RWPE1 (cell line): ENCODE data around the gene DNAJB6.

Experiments used
- CTCF ChIA-PET: fragments of 350-600 bp; sonication (Branson Sonifier 250); formaldehyde crosslinking; extraction: SDS; loops from one replicate; lab custom pipeline; 2021; lab: Yijun Ruan, JAX
- POLR2A ChIA-PET: fragments of 400-600 bp; formaldehyde crosslinking; extraction: SDS; loops from one replicate; lab custom pipeline; 2020; ENCODE audit warnings: antibody characterized with exemption; ENCODE audit not compliant: low non-redundant PET; lab: Yijun Ruan, JAX
- DNase-seq: peaks from one replicate; pipeline ENCODE4 v3.0.0; 2012; ENCODE audit warnings: low spot score
- H3K27ac ChIP-seq: fragments of 450-650 bp; 2 replicates; pipeline ENCODE4 v1.5.1; 2017
- CTCF ChIP-seq: fragments of 450-650 bp; conservative IDR thresholded peaks from 2 replicates; pipeline ENCODE4 v1.5.1; 2017; ENCODE audit warnings: low read depth, mild to moderate bottlenecking

The DNAJB6 gene

DNA sequence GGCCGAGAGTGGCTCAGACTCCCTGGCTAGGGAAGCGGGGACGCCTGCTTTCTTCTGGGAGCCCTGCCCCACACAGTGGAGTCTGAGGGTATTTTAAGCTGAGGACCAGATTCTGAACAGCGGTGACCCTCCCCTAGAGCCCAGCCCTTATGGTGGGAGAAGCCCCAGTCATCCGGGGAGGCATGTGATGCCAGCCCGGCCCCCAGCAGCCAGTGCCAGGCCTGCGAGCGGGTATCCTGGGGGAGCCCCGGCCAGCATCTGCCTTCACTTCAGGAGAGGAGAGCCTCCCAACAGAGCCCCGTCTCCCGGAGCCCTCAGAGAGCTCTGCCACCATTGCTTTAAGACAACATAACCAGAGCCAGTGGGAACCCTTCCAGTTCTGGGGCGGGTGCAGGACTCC, 41.5 kb upstream of the DNAJB6 start:
- CTCF ChIA-PET = no interaction called here
- no peak for TF ChIP-seq CTCF

DNA sequence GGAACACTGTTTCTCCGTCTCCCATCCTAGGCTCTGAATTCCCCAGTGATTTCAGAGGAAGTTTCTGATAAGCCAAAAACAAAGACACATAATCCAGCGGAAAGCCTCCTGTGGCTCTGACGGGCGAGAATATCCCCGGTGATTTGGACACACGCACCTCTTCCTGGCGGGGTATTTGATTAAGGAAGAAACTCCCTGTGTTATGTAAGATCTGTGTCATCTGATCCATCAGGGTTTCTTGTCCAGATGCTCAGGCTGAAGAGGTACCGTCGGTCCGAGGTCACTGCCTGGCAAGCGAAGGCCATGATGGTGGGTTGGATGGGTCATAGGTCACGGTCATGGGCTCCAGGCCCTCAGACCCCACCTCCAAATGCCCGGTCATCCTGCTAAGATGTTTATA, 39.6 kb upstream of the DNAJB6 start:
- POLR2A ChIA-PET = no interaction called here
- peak overlapping the region; percentile 95 for H3K27ac ChIP-seq
- DNase-seq = no peak
- no peak for TF ChIP-seq CTCF
- CTCF ChIA-PET = no interaction called here

More for the DNA sequence above, 41.5 kb upstream of the DNAJB6 start:
- POLR2A ChIA-PET = no interaction called here
- H3K27ac ChIP-seq = peak overlapping the region; percentile 41
- DNase-seq = no peak

DNA sequence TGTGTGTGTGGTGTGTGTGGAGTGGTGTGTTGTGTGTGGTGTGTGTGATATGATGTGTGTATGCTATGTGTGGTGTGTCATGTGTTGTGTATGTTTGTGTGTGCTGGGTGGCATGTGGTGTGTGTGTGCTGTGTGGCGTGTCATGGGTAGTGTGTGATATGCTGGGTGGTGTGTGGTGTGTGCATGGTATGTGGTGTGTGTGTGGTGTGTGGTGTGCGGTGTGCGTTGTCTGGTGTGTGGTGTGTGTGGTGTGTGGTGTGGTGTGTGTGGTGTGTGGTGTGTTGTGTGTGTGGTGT, 37.5 kb upstream of the DNAJB6 start:
- POLR2A ChIA-PET = no interaction called here
- CTCF ChIA-PET = no interaction called here
- DNase-seq = no peak
- no peak for TF ChIP-seq CTCF
- H3K27ac ChIP-seq = peak overlapping the region; percentile 95

DNA sequence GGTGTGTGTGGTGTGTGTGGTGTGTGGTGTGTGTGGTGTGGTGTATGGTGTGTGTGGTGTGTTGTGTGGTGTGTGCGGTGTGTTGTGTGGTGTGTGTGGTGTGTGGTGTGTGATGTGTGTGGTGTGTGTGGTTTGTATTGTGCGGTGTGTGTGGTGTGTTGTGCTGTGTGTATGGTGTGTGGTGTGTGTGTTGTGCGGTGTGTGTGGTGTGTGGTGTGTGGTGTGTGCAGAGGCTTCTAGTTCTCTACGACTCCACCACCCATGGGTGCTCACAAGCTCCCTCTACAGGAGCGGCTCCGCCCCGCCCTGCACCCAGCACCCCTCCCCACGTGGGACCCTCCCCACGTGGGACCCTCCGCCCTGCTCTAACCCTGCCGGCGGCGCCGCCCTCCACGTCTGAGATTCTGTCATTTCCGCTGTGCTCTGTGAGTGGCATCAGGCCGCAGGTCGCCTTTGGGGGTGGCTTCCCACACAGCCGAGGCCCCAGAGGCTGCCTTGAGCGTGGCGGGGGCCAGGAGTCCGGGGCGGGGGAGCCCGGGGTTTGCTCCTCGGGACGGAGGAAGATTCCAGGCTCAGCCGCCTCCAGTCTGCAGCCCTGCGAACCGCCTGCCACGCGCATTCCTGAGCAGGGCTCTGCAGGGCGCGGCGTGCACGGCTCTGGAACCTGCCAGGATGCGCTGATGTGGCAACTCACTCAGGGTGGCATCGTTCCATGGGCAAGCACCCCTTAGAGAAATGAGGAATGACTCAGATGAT, 37.0 kb upstream of the DNAJB6 start:
- ChIA-PET CTCF (interaction anchor here (0.6 kb wide), 3 partner anchors 39 to 98 kb away, joined by 3 to 6 read pairs (median 4); no protein-coding TSS in a partner anchor), POLR2A (interaction anchor here (0.6 kb wide), 1 partner anchor 492 kb away, joined by 3 read pairs; no protein-coding TSS in a partner anchor)
- TF ChIP-seq CTCF = peak; percentile 59; the same call in 1 of the 2 replicates
- H3K27ac ChIP-seq = peak overlapping the region; percentile 95
- peak; percentile 73 for DNase-seq

DNA sequence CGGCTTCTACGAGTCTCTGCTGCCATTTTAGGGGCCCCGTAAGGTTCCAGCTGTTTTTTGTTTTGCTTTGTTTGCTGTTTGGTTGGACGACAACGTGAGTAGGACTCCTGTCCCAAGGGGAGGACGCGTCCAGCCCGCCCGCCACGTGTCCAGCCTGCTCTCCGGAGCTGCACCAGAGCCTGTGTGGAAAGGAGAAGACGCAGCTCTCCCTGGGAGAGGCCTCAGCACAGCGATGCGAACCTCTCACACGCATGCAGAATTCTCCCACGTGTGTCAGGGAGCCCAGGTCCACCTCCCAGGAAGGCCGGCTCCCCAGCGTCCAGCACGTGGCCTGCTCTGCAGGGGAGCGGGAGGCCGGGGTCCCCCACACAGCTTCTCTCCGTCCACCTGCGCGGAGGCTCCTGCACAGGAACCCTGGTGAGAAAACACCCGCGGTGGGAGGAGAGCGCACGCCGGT, 36.4 kb upstream of the DNAJB6 start:
- ChIA-PET CTCF (interaction anchor here (0.6 kb wide), 3 partner anchors 38 to 97 kb away, joined by 3 to 6 read pairs (median 4); no protein-coding TSS in a partner anchor), POLR2A (interaction anchor here (0.6 kb wide), 1 partner anchor 492 kb away, joined by 3 read pairs; no protein-coding TSS in a partner anchor)
- TF ChIP-seq CTCF = no peak
- no peak for DNase-seq
- peak overlapping the region; percentile 95 for H3K27ac ChIP-seq

DNA sequence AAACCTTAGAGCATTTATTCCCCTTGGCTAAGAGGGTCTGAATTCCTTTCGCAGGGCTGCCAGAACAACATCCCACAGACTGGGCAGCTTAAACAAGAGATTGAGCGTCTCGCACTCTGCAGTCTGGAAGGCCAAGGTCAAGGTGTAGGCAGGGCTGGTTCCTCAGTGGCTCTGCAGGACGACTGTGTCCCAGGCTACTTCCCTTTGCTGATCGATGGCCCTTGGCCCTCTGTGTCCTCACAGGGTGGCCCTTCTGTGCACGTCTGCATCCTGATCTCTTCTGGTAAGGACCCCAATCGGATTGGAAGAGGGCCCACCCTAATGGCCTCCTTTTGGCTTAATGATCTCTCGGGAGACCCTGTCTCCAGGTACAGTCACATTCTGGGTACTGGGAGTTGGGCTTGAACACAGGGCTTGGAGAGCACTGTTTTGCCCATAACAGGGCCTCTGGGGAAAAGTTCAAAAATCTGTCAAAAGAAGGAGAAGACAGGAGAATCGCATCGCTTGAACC, 35.1 kb upstream of the DNAJB6 start:
- H3K27ac ChIP-seq = peak overlapping the region; percentile 95
- no peak for DNase-seq
- ChIA-PET CTCF (interaction anchor here (0.7 kb wide), 1 partner anchor 396 kb away, joined by 3 read pairs; no protein-coding TSS in a partner anchor), POLR2A (no interaction called here)
- TF ChIP-seq CTCF = no peak
